NCI-H1436 treated with DMSO at 0.1 percent for 48 hours (cell line): ENCODE results near the gene MED25.

Experiments used
- DNase-seq: peaks from one replicate; lab custom pipeline; 2025; lab: John Stamatoyannopoulos, UW

MED25 gene

DNA sequence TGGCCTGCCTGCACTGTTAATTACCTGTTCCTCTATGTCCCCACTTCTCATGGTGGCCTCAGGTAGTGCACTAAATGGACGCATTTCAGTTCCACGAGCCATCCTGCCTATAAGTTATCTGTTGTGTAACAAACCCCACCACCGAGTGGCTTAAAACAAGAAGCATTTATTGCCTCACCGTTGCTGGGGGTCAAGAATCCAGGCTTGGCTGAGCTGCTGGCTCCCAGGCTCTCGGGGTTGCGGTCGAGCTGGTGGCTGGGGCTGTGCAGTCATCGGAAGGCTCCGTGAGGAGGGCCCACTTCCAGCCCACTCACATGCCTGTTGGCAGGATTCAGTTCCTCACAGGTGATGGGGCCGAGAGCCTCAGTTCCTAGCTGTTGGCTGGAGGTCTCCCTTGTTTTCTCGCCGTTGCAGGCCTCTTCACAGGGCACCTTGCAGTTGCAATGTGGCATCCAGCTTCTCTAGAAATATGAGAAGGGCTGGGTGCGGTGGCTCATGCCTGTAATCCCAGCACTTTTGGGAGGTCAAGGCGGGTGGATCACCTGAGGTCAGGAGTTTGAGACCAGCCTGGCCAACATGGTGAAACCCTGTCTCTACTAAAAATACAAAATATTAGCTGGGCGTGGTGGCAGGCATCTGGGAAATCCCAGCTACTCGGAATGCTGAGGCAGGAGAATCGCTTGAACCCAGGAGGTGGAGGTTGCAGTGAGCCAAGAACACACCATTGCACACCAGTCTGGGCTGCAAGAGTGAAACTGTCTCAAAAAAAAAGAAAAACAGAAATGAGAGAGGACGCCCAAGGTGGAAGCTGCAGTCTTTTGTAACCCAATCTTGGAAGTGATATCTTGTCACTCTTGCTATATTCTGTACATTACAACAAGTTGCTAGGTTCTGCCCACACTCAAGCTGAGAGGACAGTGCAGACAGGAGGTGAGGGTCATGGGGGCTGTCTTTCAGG lies 26.3 kb downstream of the MED25 start:
- DNase-seq = no peak

DNA sequence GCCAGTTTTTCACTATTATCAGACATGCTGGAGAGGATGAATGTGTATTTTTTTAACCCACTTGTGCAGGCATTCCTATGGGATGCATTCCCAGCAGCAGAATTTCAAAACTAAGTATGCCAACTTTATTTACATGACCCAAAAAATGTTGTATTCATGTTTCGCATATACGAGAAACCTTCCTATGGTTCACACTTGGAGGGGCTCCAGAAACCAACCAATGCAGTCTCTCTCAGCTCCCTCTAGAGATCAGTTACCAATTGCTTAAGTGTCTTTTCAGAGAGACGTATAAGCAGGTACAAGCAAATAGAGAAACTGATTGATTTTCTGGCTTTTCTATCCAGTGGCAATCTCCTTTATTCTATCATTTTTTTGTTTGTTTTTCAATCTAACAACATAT lies 27.3 kb downstream of the MED25 start:
- no peak for DNase-seq

DNA sequence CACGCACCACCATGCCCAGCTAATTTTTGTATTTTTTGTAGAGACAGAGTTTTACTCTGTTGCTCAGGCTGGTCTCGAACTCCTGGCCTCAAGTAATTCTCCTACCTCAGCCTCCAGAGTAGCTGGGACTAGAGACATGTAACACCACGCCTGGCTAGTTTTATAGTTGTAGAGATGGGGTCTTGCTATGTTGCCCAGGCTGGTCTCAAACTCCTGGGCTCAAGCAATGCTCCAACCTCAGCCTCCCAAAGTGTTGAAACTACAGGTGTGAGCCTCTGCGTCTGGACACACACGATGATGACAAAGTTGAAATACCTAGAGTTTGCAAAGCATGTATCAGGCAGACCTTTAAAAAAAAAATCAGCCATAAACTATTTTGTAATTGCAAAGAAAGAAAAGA lies 28.3 kb downstream of the MED25 start:
- no peak for DNase-seq

DNA sequence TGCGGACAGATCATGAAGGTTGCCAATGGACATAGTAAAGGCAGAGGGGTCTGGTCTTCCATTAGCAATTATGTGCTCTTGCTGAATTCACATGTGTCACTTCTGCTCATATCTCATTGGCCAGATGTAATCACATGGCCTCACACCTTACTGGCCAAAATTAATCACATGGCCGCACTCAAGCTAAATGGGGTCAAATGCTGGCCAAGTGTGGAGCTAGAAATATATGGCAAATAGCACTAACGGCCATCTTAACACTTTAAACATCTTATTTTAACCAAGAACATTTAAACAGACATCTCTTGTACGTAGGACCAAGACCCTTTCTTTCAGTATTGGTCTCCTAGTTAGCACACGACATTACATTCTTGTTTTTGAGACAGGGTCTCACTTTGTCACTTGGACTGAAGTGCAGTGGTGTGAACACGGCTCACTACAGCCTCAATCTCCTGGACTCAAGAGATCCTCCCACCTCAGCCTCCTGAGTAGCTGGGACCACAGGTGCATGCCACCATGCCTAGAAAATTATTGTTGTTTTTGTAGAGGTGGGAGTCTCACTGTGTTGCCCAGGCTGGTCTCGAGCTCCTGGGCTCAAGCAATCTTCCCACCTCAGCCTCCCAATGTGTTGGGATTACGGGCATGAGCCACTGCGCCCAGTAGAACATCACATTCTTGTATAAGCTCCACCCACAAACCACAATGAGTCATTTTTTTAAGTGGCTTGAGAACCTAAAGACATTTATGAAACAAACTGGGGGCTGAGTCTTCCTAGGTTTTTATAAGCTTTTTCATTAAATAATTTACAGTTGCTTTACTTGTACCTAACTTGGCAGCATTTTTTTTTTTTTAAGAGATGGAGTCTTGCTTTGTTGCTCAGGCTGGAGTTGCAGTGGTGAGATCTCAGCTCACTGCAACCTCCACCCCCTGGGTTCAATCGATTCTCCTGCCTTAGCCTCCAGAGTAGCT lies 29.9 kb downstream of the MED25 start:
- no peak for DNase-seq

DNA sequence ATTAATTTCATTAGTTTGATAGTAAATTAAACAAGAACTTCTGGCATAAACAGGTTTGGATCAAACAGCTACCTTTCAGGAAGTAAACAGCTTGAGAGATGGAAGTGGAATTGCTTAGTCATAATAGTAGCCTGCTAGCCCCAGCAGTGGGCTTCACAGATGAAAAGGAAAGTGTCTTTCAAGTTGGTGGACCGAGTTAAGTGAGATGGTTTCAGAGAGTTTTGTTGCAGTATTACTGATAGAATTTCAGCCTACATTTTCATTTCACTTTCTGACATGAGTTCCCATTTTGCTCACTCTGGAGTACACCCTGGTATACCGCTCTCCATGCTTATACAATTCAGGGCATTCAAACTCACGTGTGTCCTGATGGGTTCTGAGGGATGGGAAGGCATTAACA lies 30.8 kb downstream of the MED25 start:
- no peak for DNase-seq

DNA sequence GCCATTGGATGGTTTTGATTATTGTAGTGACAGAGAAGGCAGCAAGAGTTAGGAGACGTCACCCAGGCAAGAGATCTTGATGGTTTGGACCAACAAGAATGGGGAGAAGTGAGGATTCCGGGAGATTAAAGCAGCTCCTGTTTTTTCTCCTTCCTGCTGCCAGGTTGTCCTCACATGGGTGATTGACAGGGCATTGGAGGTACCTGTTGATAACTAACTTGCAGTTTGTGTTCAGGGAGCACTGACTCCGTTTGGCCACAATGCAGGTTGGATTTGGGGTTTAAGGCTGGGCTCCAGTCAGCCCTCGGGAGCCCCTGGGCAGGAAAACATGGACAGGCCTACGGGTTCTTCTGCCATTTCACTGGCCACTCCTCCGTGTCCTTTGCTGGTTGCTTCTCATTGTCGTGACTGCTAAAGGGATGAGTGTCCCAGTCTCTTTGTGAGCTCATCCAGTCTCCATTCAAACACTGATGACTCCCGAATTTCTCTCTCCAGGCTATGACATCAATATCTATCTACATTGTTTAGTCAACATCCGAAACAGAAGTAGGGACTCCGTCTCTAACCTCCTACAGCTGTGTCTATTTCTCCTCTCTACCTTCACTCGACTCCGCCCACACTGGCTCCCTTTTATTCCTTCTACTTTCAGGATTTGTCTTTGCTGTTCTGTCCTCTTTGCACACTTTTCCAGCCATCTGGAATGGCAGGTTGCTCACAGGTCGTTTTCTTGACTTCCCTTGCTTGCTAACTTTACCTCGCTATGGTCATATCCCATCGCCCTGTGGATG lies 31.5 kb downstream of the MED25 start:
- DNase-seq = no peak

- DNase-seq = no peak
These were observed 32.1 kb downstream of the MED25 start for GRCh38 chr19:49850221-49850486.

- DNase-seq = peak; percentile 72
These were observed 32.6 kb downstream of the MED25 start, which contains the start of gene PTOV1 for GRCh38 chr19:49850487-49851342. PTOV1 (plus strand) TSS chr19:49851159.

DNA sequence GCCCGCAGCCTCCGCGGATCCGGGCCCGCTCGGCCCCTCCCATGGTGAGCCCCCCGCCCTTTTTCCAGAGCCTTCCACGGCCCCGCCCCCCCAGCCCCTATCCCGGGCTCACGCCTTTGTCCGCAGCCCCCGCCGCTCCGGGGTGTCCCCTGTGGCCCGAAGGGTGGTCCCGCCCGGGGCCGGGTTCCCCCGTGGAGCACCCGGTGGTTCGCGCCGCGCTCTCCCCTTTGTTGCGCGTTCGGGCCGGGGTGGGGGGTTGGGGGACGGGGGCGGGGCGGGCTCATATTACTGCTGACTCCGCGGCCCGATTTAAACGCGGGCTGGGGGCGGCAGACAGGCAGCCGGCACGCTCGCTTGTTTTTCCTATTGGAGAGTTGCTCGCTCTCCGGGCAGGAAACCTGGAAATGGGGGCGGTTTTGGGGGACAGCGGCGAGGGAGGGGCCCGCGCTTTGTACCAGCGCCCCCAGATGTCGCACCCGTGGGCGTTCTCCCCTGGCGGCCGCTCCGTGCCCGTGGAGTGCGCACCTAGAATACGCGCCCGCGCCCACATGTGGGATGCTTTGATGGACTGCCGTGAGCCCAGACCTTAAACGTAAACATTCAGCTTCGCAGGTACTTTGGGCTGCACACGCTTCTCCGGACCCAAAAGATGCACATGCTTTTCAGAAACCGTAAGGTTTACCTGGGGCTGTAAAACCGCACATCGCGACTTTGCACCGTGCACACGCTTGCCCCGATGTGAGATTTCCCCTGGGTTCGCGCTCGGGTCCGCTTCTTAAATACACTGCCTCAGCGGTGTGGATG lies 33.6 kb downstream of the MED25 start:
- DNase-seq = no peak

- no peak for DNase-seq
These were observed 34.6 kb downstream of the MED25 start for GRCh38 chr19:49852631-49853126.

DNA sequence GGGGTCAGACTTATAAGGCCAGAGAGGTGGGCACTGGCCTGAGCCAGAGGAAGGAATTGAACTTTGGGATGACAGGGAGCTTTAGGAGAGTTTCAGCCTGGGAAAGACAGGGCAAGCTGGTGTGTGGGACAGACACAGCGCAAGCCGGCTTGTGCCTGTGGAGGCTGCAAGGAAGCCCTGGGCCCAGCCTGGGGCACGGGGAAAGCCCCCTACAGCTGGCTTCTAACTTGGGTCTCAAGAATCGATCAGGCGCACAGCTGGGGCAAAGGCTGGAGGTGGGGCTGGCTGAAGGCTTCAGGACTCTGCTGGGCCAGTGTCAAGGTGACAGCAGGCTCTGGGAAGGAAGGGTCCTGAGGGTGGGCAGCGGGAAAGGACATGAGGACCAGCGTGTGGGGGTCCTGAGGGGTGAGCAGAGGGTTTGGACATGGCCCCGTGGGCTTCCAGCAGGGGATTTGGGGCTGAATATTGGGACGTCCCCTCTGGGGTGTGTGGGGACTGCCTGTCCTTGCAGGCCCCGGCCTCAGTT lies 35.8 kb downstream of the MED25 start:
- no peak for DNase-seq

- no peak for DNase-seq
These were observed 36.5 kb downstream of the MED25 start for GRCh38 chr19:49854378-49855263.

- DNase-seq = no peak
These were observed 37.2 kb downstream of the MED25 start for GRCh38 chr19:49855277-49855675.

DNA sequence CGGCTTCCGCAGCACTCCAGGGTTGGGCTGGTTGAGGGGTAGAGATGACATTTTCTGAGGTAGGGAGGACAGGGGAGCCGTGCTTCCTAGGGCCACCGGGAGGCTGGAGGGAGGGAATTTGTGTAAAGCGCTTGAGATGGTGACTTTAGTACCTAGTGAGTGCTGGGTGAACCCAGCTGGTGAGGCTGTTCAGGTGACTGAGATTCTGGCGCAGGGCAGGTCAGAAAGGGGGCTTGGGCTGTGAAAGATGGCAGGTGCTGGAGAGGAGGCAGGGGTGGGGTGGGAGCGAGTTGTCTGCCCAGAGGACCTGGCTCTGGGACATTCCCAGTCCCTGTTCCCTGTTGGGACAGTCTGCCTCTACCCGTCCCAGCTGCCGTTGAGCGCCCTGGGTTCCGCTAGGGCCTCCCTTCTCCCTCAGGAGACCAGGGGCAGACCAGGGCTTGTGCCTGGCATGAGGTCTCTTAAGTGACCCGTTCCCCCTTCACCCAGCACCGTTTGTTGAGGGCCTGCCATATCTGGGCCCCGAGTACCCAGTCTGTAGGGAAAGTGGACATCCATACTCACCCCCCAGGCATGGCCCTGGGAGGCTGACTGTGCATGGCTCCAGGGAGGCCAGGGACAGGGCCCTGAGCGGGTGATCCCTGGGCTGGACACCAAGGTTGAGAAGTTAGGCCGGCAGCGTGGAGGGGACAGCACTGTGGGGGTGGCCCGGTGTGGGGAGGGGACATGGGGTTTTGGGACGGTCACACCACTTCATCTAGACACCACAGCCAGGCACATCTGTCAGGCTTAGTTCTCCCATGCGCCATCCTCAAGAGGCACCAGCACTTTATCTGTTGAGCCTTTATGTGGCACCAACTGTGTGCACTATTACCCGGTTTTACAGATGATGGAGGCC lies 37.8 kb downstream of the MED25 start:
- DNase-seq = no peak

GRCh38 chr19:49856574-49857021 lies 38.5 kb downstream of the MED25 start:
- no peak for DNase-seq

- no peak for DNase-seq
These were observed 39.2 kb downstream of the MED25 start for GRCh38 chr19:49857061-49857837.

DNA sequence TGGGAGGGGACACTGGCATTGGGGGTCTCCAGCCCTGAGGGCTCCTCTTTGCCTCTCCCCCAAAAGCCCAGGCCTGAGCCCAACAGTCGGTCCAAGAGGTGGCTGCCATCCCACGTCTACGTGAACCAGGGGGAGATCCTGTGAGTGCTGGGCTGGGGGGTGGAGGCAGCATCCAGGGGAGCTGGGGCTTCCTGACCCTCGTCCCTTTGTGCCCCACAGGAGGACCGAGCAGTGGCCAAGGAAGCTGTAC lies 39.7 kb downstream of the MED25 start:
- DNase-seq = no peak
